OCI-LY1 (cell line): ENCODE measurements around the gene DRAP1.

Experiments
- CTCF ChIP-seq: fragments of 200-600 bp; sonication (generic), shearing (Covaris generic); IDR thresholded peaks from 2 replicates; pipeline ENCODE4 v1.5.1; 2017; ENCODE audit warnings: mild to moderate bottlenecking, antibody characterized with exemption, low read length, moderate library complexity, mixed read lengths
- EZH2 ChIP-seq: fragments of 200-600 bp; sonication (generic), shearing (Covaris generic); IDR thresholded peaks from 2 replicates; pipeline ENCODE4 v1.8.0; 2017; ENCODE audit warnings: borderline replicate concordance, mixed run types, mild to moderate bottlenecking, antibody characterized with exemption, low read length, moderate library complexity, mixed read lengths

GRCh38 chr11:65895482-65895981 is 23.7 kb upstream of the DRAP1 start:
- TF ChIP-seq EZH2 (no peak), CTCF (no peak)
